SK-N-SH (cell line): ENCODE data around the gene SEMA6C. TPM values are rescaled to one million over a fixed set of nuclear protein-coding genes. Genes with fewer than 3 reads are reported as not detected.

Experiments
- CHD2 ChIP-seq: fragments of 150-350 bp; IDR thresholded peaks from 2 replicates; pipeline ENCODE4 v1.6.1; 2018; ENCODE audit warnings: low read length; ENCODE audit not compliant: partially characterized antibody
- EP300 ChIP-seq, 2 experiments: IDR thresholded peaks; 2 replicates each; pipeline versions ENCODE4 v1.4.0 to v1.6.1; 2012; ENCODE audit warnings: borderline replicate concordance in 1 of 2, low read depth in 1 of 2, low read length in 1 of 2
- EZH2phosphoT487 ChIP-seq: fragments of 200-600 bp; sonication (generic); IDR thresholded peaks from 2 replicates; pipeline ENCODE4 v1.6.1; 2017; ENCODE audit warnings: low read depth, mixed run types, mild to moderate bottlenecking, antibody characterized with exemption, moderate library complexity, borderline replicate concordance
- FOSL2 ChIP-seq: IDR thresholded peaks from 2 replicates; pipeline ENCODE4 v1.4.0; 2012; ENCODE audit warnings: low read depth, mild to moderate bottlenecking, moderate library complexity, borderline replicate concordance
- FOXJ3 ChIP-seq: sonication (generic); formaldehyde crosslinking; IDR thresholded peaks from 2 replicates; pipeline ENCODE4 v1.5.1; 2020; ENCODE audit warnings: mild to moderate bottlenecking, missing genetic modification reagents
- FOXM1 ChIP-seq: IDR thresholded peaks from 2 replicates; pipeline ENCODE4 v1.4.0; 2012; ENCODE audit warnings: low read depth, mild to moderate bottlenecking
- GABPA ChIP-seq: IDR thresholded peaks from 2 replicates; pipeline ENCODE4 v1.4.0; 2012; ENCODE audit warnings: low read depth, mild to moderate bottlenecking
- MAX ChIP-seq: IDR thresholded peaks from 2 replicates; pipeline ENCODE4 v1.4.0; 2012; ENCODE audit warnings: low read depth
- MEF2A ChIP-seq: IDR thresholded peaks from 2 replicates; pipeline ENCODE4 v1.4.0; 2012; ENCODE audit warnings: low read depth, borderline replicate concordance
- NFIC ChIP-seq: IDR thresholded peaks from 2 replicates; pipeline ENCODE4 v1.4.0; 2012; ENCODE audit warnings: borderline replicate concordance
- NRF1 ChIP-seq: IDR thresholded peaks from 2 replicates; pipeline ENCODE4 v1.6.1; 2012; ENCODE audit warnings: low read depth, mild to moderate bottlenecking, low read length
- RAD21 ChIP-seq: IDR thresholded peaks from 2 replicates; pipeline ENCODE4 v1.6.1; 2012; ENCODE audit warnings: mild to moderate bottlenecking, low read length
- RCOR1 ChIP-seq: fragments of 150-350 bp; IDR thresholded peaks from 2 replicates; pipeline ENCODE4 v1.6.1; 2017; ENCODE audit warnings: antibody characterized with exemption, low read length
- RFX5 ChIP-seq: IDR thresholded peaks from 2 replicates; pipeline ENCODE4 v1.6.1; 2012; ENCODE audit warnings: mild to moderate bottlenecking, improper control_type of control experiment, low read length
- SMC3 ChIP-seq: IDR thresholded peaks from 2 replicates; pipeline ENCODE4 v1.6.1; 2012; ENCODE audit warnings: low read depth, low read length, improper control_type of control experiment
- TAF1 ChIP-seq: IDR thresholded peaks from 2 replicates; pipeline ENCODE4 v1.6.1; 2012; ENCODE audit warnings: low read depth, mild to moderate bottlenecking, low read length, moderate library complexity, borderline replicate concordance
- USF1 ChIP-seq: IDR thresholded peaks from 2 replicates; pipeline ENCODE4 v1.4.0; 2012; ENCODE audit warnings: low read depth, borderline replicate concordance
- YY1 ChIP-seq: IDR thresholded peaks from 2 replicates; pipeline ENCODE4 v1.4.0; 2012; ENCODE audit warnings: low read depth, mild to moderate bottlenecking
- polyA plus RNA-seq, 3 experiments: library from polyadenylated mRNA; depleted of rRNA; stranded (reverse); fragments of >200 nt; gene quantifications; 2 replicates each; pipeline ENCODE4 v1.2.3, GENCODE V29; 2012
- TF ChIP-seq, protein P1 (sequence below): IDR thresholded peaks from 2 replicates; pipeline ENCODE4 v1.6.1; 2012; ENCODE audit warnings: mild to moderate bottlenecking, low read depth, low read length, moderate library complexity
- TF ChIP-seq, protein P2 (sequence below): IDR thresholded peaks from 2 replicates; pipeline ENCODE4; 2012
- TF ChIP-seq, protein P3 (sequence below): IDR thresholded peaks from 2 replicates; pipeline ENCODE4 v1.4.0; 2012; ENCODE audit warnings: low read depth, borderline replicate concordance
- TF ChIP-seq, protein P4 (sequence below): fragments of 150-350 bp; IDR thresholded peaks from 2 replicates; pipeline ENCODE4 v1.6.1; 2016; ENCODE audit warnings: mild to moderate bottlenecking, low read depth, low read length

SEMA6C gene
- polyA plus RNA-seq, 1 of the 3 experiments (the other 2 are of a cell fraction): 4.0 TPM

DNA sequence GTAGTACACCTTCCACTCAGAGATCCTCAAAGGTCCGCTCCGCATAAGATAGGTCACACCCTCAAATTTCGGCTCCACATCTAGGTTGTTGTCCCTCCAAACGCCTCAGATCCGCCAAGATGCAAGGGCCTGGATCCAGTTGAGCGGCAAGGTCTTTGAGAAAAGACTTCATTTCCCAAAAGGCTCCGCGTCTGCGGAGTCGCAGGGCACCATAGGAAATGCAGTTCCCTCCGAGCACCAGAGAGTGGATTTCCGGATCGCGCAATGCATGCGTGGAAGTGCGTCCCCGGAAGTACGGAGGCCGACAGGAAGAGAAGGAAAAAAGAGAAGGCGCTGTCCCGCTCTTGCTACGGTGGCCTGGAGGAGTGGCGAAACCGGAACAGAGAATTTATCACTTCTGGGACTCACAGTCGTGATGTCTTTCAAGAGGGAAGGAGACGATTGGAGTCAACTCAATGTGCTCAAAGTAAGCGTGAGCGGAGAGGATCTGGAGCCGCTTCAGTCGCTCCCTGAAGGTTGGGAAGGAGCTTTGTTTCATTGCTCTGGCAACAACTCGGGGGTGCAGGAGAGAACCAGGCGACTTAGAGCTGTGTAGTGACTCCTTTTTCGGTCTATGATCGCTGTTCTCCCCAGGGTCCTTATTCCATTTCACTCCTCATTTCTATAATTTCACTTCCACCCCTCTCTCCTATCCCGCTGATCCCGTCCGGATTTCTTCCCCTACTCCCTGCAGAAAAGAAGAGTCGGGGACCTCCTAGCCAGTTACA, 19.5 kb upstream of the SEMA6C start, which contains the start of the genes LYSMD1 and SCNM1 (continued):
- peak; percentile 79 for TF ChIP-seq TAF1
- TF ChIP-seq, protein P1, sequence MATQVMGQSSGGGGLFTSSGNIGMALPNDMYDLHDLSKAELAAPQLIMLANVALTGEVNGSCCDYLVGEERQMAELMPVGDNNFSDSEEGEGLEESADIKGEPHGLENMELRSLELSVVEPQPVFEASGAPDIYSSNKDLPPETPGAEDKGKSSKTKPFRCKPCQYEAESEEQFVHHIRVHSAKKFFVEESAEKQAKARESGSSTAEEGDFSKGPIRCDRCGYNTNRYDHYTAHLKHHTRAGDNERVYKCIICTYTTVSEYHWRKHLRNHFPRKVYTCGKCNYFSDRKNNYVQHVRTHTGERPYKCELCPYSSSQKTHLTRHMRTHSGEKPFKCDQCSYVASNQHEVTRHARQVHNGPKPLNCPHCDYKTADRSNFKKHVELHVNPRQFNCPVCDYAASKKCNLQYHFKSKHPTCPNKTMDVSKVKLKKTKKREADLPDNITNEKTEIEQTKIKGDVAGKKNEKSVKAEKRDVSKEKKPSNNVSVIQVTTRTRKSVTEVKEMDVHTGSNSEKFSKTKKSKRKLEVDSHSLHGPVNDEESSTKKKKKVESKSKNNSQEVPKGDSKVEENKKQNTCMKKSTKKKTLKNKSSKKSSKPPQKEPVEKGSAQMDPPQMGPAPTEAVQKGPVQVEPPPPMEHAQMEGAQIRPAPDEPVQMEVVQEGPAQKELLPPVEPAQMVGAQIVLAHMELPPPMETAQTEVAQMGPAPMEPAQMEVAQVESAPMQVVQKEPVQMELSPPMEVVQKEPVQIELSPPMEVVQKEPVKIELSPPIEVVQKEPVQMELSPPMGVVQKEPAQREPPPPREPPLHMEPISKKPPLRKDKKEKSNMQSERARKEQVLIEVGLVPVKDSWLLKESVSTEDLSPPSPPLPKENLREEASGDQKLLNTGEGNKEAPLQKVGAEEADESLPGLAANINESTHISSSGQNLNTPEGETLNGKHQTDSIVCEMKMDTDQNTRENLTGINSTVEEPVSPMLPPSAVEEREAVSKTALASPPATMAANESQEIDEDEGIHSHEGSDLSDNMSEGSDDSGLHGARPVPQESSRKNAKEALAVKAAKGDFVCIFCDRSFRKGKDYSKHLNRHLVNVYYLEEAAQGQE: peak; percentile 82
- 0 out of 2 replicates have a peak, but pooled peaks have one; percentile 16 for TF ChIP-seq NFIC
- no peak for TF ChIP-seq FOSL2
- TF ChIP-seq GABPA: peak; percentile 97
- peak; percentile 50; the same call in 1 of the 2 replicates for TF ChIP-seq RFX5
- no peak for TF ChIP-seq MEF2A
- TF ChIP-seq YY1: peak; percentile 69; the same call in 1 of the 2 replicates
- no peak for TF ChIP-seq NRF1
- peak; percentile 96 for TF ChIP-seq CHD2
- TF ChIP-seq, protein P2, sequence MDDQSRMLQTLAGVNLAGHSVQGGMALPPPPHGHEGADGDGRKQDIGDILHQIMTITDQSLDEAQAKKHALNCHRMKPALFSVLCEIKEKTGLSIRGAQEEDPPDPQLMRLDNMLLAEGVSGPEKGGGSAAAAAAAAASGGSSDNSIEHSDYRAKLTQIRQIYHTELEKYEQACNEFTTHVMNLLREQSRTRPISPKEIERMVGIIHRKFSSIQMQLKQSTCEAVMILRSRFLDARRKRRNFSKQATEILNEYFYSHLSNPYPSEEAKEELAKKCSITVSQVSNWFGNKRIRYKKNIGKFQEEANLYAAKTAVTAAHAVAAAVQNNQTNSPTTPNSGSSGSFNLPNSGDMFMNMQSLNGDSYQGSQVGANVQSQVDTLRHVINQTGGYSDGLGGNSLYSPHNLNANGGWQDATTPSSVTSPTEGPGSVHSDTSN: peak; percentile 66
- peak; percentile 88 for TF ChIP-seq MAX
- TF ChIP-seq FOXJ3 (CRISPR knock-in tag): 0 out of 2 replicates have a peak, but pooled peaks have one; percentile 14
- peak in 1 of 2 experiments; percentile 34; a peak in 2 of 4 replicates for TF ChIP-seq EP300 (IDR thresholded peaks at IDR 0.05; ENCODE audit: borderline replicate concordance in 1 of 2, low read depth in 1 of 2, low read length in 1 of 2)
- TF ChIP-seq, protein P3, sequence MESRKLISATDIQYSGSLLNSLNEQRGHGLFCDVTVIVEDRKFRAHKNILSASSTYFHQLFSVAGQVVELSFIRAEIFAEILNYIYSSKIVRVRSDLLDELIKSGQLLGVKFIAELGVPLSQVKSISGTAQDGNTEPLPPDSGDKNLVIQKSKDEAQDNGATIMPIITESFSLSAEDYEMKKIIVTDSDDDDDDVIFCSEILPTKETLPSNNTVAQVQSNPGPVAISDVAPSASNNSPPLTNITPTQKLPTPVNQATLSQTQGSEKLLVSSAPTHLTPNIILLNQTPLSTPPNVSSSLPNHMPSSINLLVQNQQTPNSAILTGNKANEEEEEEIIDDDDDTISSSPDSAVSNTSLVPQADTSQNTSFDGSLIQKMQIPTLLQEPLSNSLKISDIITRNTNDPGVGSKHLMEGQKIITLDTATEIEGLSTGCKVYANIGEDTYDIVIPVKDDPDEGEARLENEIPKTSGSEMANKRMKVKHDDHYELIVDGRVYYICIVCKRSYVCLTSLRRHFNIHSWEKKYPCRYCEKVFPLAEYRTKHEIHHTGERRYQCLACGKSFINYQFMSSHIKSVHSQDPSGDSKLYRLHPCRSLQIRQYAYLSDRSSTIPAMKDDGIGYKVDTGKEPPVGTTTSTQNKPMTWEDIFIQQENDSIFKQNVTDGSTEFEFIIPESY: peak; percentile 93
- TF ChIP-seq USF1: no peak
- TF ChIP-seq RCOR1: peak; percentile 74; the same call in 1 of the 2 replicates
- TF ChIP-seq SMC3: no peak
- no peak for TF ChIP-seq FOXM1
- no peak for TF ChIP-seq RAD21
- no peak for TF ChIP-seq EZH2phosphoT487
- TF ChIP-seq, protein P4, sequence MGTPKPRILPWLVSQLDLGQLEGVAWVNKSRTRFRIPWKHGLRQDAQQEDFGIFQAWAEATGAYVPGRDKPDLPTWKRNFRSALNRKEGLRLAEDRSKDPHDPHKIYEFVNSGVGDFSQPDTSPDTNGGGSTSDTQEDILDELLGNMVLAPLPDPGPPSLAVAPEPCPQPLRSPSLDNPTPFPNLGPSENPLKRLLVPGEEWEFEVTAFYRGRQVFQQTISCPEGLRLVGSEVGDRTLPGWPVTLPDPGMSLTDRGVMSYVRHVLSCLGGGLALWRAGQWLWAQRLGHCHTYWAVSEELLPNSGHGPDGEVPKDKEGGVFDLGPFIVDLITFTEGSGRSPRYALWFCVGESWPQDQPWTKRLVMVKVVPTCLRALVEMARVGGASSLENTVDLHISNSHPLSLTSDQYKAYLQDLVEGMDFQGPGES: no peak
